Ovary (tissue), 3 donors: Measurements from ENCODE around the gene ZAR1.

Source experiments
- POLR2A ChIP-seq: fragments of 450-650 bp; IDR thresholded peaks from one replicate; pipeline ENCODE4 v1.6.1; 2017; ENCODE audit warnings: antibody characterized with exemption, mild to moderate bottlenecking, moderate library complexity
- TF ChIP-seq, protein P1 (sequence below), 3 donors: fragments of 450-650 bp in 2 of 3; fragments of 200-600 bp in 1 of 3; IDR thresholded peaks; one replicate each; pipeline versions ENCODE4 v1.5.1 to v1.8.0; 2016 to 2022; ENCODE audit warnings: antibody characterized with exemption in 3 of 3, mild to moderate bottlenecking in 1 of 3
- donor health status: DM: no; HTN: no; CAD: no.

- TF ChIP-seq, protein P1, sequence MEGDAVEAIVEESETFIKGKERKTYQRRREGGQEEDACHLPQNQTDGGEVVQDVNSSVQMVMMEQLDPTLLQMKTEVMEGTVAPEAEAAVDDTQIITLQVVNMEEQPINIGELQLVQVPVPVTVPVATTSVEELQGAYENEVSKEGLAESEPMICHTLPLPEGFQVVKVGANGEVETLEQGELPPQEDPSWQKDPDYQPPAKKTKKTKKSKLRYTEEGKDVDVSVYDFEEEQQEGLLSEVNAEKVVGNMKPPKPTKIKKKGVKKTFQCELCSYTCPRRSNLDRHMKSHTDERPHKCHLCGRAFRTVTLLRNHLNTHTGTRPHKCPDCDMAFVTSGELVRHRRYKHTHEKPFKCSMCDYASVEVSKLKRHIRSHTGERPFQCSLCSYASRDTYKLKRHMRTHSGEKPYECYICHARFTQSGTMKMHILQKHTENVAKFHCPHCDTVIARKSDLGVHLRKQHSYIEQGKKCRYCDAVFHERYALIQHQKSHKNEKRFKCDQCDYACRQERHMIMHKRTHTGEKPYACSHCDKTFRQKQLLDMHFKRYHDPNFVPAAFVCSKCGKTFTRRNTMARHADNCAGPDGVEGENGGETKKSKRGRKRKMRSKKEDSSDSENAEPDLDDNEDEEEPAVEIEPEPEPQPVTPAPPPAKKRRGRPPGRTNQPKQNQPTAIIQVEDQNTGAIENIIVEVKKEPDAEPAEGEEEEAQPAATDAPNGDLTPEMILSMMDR (IDR thresholded peaks at IDR 0.05) = no peak
- TF ChIP-seq POLR2A = no peak
These were observed 11.8 kb upstream of the ZAR1 start for GRCh38 chr4:48478273-48478672.
